SK-N-SH (cell line): Measurements from ENCODE around the gene SLC7A5. TPM values are rescaled to one million over a fixed set of nuclear protein-coding genes. Genes with fewer than 3 reads are reported as not detected.

Experiments used
- CTCF ChIA-PET: fragments of 300-600, 350-600 bp; formaldehyde crosslinking; extraction: SDS; loops from one replicate; lab custom pipeline; 2021; lab: Yijun Ruan, JAX
- POLR2A ChIA-PET: fragments of 350-600 bp; sonication (Branson Sonifier 250); formaldehyde crosslinking; extraction: SDS; loops from one replicate; lab custom pipeline; 2020; ENCODE audit warnings: antibody characterized with exemption, inconsistent platforms; lab: Yijun Ruan, JAX
- DNase-seq: peaks from one replicate; pipeline ENCODE4 v3.0.0; 2012
- H2AFZ ChIP-seq: fragments of 200-600 bp; sonication (generic); 2 replicates; pipeline ENCODE4 v1.8.1; 2016; ENCODE audit warnings: antibody characterized with exemption, mild to moderate bottlenecking, low read depth
- H3F3A ChIP-seq: fragments of 200-600 bp; sonication (generic); replicated peaks from 2 replicates; pipeline ENCODE3; 2016; ENCODE audit warnings: antibody characterized with exemption, mild to moderate bottlenecking; ENCODE audit not compliant: insufficient read depth
- H3K27ac ChIP-seq, 2 experiments: fragments of 200-500 bp in 1 of 2; fragments of 200-600 bp in 1 of 2; sonication (Bioruptor generic) in 1 of 2; sonication (generic), shearing (Covaris generic) in 1 of 2; 2 replicates each; pipeline versions ENCODE4 v1.5.1 to v1.6.1; 2014 to 2016; ENCODE audit warnings: low read depth in 2 of 2, inconsistent platforms in 1 of 2, low read length in 1 of 2, mild to moderate bottlenecking in 1 of 2, mixed read lengths in 1 of 2
- H3K27me3 ChIP-seq: fragments of 200-600 bp; sonication (generic), shearing (Covaris generic); 2 replicates; pipeline ENCODE4 v1.6.1; 2016; ENCODE audit warnings: mixed run types; ENCODE audit not compliant: insufficient read depth
- H3K36me3 ChIP-seq, 2 experiments: fragments of 200-500 bp in 1 of 2; fragments of 200-600 bp in 1 of 2; sonication (Bioruptor generic) in 1 of 2; sonication (generic) in 1 of 2; replicated peaks in 1 of 2; 2 replicates each; pipeline versions ENCODE3 to v1.5.1; 2014 to 2016; ENCODE audit warnings: low read length in 1 of 2, mild to moderate bottlenecking in 1 of 2; ENCODE audit not compliant: insufficient read depth in 2 of 2, control insufficient read depth in 1 of 2
- H3K4me1 ChIP-seq, 2 experiments: fragments of 200-500 bp in 1 of 2; fragments of 200-600 bp in 1 of 2; sonication (Bioruptor generic) in 1 of 2; sonication (generic), shearing (Covaris generic) in 1 of 2; 2 replicates each; pipeline versions ENCODE4 v1.5.1 to v1.6.1; 2014 to 2016; ENCODE audit warnings: low read depth in 1 of 2, low read length in 1 of 2, mixed run types in 1 of 2; ENCODE audit not compliant: insufficient read depth in 2 of 2, control insufficient read depth in 1 of 2
- H3K4me2 ChIP-seq: fragments of 200-600 bp; sonication (generic), shearing (Covaris generic); 2 replicates; pipeline ENCODE4 v1.6.1; 2017; ENCODE audit warnings: mixed run types
- H3K4me3 ChIP-seq, 2 experiments: fragments of 200-500 bp in 1 of 2; fragments of 200-600 bp in 1 of 2; sonication (Bioruptor generic) in 1 of 2; sonication (generic), shearing (Covaris generic) in 1 of 2; 2 replicates each; pipeline versions ENCODE4 v1.5.1 to v1.8.1; 2014 to 2016; ENCODE audit warnings: low read depth in 2 of 2, inconsistent platforms in 1 of 2, low read length in 1 of 2, mild to moderate bottlenecking in 1 of 2, mixed read lengths in 1 of 2, moderate library complexity in 1 of 2
- H3K79me2 ChIP-seq: fragments of 200-600 bp; sonication (generic); 2 replicates; pipeline ENCODE4 v1.8.1; 2017; ENCODE audit warnings: mild to moderate bottlenecking; ENCODE audit not compliant: insufficient read depth
- H3K9ac ChIP-seq: fragments of 200-600 bp; sonication (generic); 2 replicates; pipeline ENCODE4 v1.6.1; 2017; ENCODE audit warnings: mixed run types
- H3K9me2 ChIP-seq: fragments of 200-600 bp; sonication (generic); 2 replicates; pipeline ENCODE4 v1.6.1; 2017; ENCODE audit warnings: mixed run types
- H3K9me3 ChIP-seq: fragments of 200-600 bp; sonication (generic); 2 replicates; pipeline ENCODE4 v1.6.1; 2017; ENCODE audit warnings: mixed run types, mild to moderate bottlenecking, moderate library complexity
- H4K20me1 ChIP-seq: fragments of 200-600 bp; sonication (generic); 2 replicates; pipeline ENCODE4 v1.6.1; 2017; ENCODE audit warnings: mild to moderate bottlenecking, mixed run types; ENCODE audit not compliant: insufficient read depth
- CHD2 ChIP-seq: fragments of 150-350 bp; IDR thresholded peaks from 2 replicates; pipeline ENCODE4 v1.6.1; 2018; ENCODE audit warnings: low read length; ENCODE audit not compliant: partially characterized antibody
- CTCF ChIP-seq: fragments of 200-600 bp; sonication (generic); IDR thresholded peaks from 2 replicates; pipeline ENCODE4 v1.6.1; 2017; ENCODE audit warnings: antibody characterized with exemption, mild to moderate bottlenecking, moderate library complexity
- EP300 ChIP-seq, 2 experiments: IDR thresholded peaks; 2 replicates each; pipeline versions ENCODE4 v1.4.0 to v1.6.1; 2012; ENCODE audit warnings: borderline replicate concordance in 1 of 2, low read depth in 1 of 2, low read length in 1 of 2
- EZH2phosphoT487 ChIP-seq: fragments of 200-600 bp; sonication (generic); IDR thresholded peaks from 2 replicates; pipeline ENCODE4 v1.6.1; 2017; ENCODE audit warnings: low read depth, mixed run types, mild to moderate bottlenecking, antibody characterized with exemption, moderate library complexity, borderline replicate concordance
- NRF1 ChIP-seq: IDR thresholded peaks from 2 replicates; pipeline ENCODE4 v1.6.1; 2012; ENCODE audit warnings: low read depth, mild to moderate bottlenecking, low read length
- POLR2AphosphoS5 ChIP-seq: IDR thresholded peaks from 2 replicates; pipeline ENCODE4 v1.6.1; 2012; ENCODE audit warnings: low read depth, low read length
- RAD21 ChIP-seq: IDR thresholded peaks from 2 replicates; pipeline ENCODE4 v1.6.1; 2012; ENCODE audit warnings: mild to moderate bottlenecking, low read length
- TCF12 ChIP-seq: IDR thresholded peaks from 2 replicates; pipeline ENCODE4 v1.4.0; 2012
- YY1 ChIP-seq: IDR thresholded peaks from 2 replicates; pipeline ENCODE4 v1.4.0; 2012; ENCODE audit warnings: low read depth, mild to moderate bottlenecking
- WGBS: methylation state at CpG from one replicate; pipeline ENCODE4 v1.1.6; 2017; ENCODE audit warnings: low lambda C conversion rate; 5-methylcytosine and 5-hydroxymethylcytosine counted together
- polyA plus RNA-seq, 3 experiments: library from polyadenylated mRNA; depleted of rRNA; stranded (reverse); fragments of >200 nt; gene quantifications; 2 replicates each; pipeline ENCODE4 v1.2.3, GENCODE V29; 2012
- TF ChIP-seq, protein P1 (sequence below): IDR thresholded peaks from 2 replicates; pipeline ENCODE4 v1.6.1; 2012; ENCODE audit warnings: mild to moderate bottlenecking, low read depth, low read length, moderate library complexity
- TF ChIP-seq, protein P2 (sequence below): fragments of 150-350 bp; IDR thresholded peaks from 2 replicates; pipeline ENCODE4 v1.6.1; 2017; ENCODE audit warnings: antibody characterized with exemption, low read length, low read depth, borderline replicate concordance

SLC7A5 gene
- polyA plus RNA-seq, 1 of the 3 experiments (the other 2 are of a cell fraction): 15.1 TPM

GRCh38 chr16:87795336-87795735, 74.0 kb downstream of the SLC7A5 start (continued):
- TF ChIP-seq, protein P1, sequence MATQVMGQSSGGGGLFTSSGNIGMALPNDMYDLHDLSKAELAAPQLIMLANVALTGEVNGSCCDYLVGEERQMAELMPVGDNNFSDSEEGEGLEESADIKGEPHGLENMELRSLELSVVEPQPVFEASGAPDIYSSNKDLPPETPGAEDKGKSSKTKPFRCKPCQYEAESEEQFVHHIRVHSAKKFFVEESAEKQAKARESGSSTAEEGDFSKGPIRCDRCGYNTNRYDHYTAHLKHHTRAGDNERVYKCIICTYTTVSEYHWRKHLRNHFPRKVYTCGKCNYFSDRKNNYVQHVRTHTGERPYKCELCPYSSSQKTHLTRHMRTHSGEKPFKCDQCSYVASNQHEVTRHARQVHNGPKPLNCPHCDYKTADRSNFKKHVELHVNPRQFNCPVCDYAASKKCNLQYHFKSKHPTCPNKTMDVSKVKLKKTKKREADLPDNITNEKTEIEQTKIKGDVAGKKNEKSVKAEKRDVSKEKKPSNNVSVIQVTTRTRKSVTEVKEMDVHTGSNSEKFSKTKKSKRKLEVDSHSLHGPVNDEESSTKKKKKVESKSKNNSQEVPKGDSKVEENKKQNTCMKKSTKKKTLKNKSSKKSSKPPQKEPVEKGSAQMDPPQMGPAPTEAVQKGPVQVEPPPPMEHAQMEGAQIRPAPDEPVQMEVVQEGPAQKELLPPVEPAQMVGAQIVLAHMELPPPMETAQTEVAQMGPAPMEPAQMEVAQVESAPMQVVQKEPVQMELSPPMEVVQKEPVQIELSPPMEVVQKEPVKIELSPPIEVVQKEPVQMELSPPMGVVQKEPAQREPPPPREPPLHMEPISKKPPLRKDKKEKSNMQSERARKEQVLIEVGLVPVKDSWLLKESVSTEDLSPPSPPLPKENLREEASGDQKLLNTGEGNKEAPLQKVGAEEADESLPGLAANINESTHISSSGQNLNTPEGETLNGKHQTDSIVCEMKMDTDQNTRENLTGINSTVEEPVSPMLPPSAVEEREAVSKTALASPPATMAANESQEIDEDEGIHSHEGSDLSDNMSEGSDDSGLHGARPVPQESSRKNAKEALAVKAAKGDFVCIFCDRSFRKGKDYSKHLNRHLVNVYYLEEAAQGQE: no peak
- TF ChIP-seq TCF12 (no peak), CHD2 (no peak), EP300 (IDR thresholded peaks at IDR 0.05; ENCODE audit: borderline replicate concordance in 1 of 2, low read depth in 1 of 2, low read length in 1 of 2) (no peak), YY1 (no peak), NRF1 (no peak)
- TF ChIP-seq, protein P2, sequence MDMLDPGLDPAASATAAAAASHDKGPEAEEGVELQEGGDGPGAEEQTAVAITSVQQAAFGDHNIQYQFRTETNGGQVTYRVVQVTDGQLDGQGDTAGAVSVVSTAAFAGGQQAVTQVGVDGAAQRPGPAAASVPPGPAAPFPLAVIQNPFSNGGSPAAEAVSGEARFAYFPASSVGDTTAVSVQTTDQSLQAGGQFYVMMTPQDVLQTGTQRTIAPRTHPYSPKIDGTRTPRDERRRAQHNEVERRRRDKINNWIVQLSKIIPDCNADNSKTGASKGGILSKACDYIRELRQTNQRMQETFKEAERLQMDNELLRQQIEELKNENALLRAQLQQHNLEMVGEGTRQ: no peak

GRCh38 chr16:87794485-87795078, 74.7 kb downstream of the SLC7A5 start:
- H3K4me2 ChIP-seq: no peak overlapping the region

More at GRCh38 chr16:87794485-87795078, 74.7 kb downstream of the SLC7A5 start:
- Histone ChIP-seq H2AFZ (no peak overlapping the region), H3K79me2 (no peaks in the 10 kb centered on the region), H4K20me1 (no peaks in the 10 kb centered on the region), H3F3A (no peaks in the 10 kb centered on the region), H3K36me3 (no peaks in the 10 kb centered on the region), H3K9ac (no peak overlapping the region), H3K4me1 (peaks cover 0 to 2% of the 10 kb centered on the region in 2 experiments; a peak in 1 of 4 replicates), H3K9me2 (no peaks in the 10 kb centered on the region), H3K9me3 (no peaks in the 10 kb centered on the region), H3K27ac (no peak overlapping the region), H3K27me3 (no peaks in the 10 kb centered on the region), H3K4me3 (no peak overlapping the region)
- CTCF ChIA-PET: interaction anchor here (0.8 to 4.4 kb wide), 3 partner anchors 9 to 15 kb away, joined by 3 to 21 read pairs (median 5); no protein-coding TSS in a partner anchor
- POLR2A ChIA-PET: no interaction called here
- TF ChIP-seq POLR2AphosphoS5: no peak
- no peak for TF ChIP-seq CTCF
- no peak for TF ChIP-seq RAD21
- TF ChIP-seq EZH2phosphoT487: no peak
- no peak for DNase-seq
- 86% methylated on average over 12 of the region's 14 CpGs for WGBS
